ENCODE data around the gene MICA.
"Not testable (repeated sequence)": the region's sequence is repeated elsewhere in the genome, so short reads cannot be mapped to it uniquely, and the experiment has no call there.

MICA gene

GRCh38 chr6:31403283-31404060, at the start of gene MICA:
MICA (plus strand) TSS chr6:31403595; CDS start chr6:31403633, 38 bp downstream.
- DNase-seq (ENCODE audit: low read depth in 3 of 3, low spot score in 1 of 3) = peak; percentile 13 to 52 (median 37)

DNA sequence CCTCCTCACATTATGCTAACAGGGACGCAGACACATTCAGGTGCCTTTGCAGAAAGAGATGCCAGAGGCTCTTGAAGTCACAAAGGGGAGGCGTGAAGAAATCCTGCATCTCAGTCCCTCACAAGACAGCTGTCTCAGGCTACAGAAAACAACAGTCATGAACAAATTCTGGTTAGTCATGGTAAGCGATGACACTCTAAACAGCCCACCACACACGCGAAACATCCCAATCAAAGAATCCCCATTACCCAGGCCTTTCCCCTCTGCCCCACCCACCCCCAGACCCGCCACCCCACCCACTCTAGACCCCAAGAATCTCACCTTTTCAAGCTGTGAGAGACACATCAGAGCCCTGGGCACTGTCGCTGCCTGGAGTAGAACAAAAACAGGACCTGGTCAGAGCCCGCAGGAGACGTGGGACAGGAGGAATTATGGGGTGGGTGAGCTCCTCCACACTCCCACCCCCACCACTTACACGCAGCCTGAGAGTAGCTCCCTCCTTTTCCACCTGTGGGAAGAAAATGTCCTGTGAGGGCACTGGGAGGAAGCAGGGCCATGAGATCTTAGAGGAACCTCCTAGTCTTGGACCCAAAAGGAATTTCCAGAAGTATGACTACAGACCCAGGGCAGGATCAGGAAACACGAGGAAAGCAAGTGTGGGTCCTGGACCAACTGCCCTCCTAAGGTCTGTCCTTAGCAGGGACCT, 49.1 kb upstream of the MICA start:
- no peak for DNase-seq (ENCODE audit: low read depth in 3 of 3, low spot score in 1 of 3)

DNA sequence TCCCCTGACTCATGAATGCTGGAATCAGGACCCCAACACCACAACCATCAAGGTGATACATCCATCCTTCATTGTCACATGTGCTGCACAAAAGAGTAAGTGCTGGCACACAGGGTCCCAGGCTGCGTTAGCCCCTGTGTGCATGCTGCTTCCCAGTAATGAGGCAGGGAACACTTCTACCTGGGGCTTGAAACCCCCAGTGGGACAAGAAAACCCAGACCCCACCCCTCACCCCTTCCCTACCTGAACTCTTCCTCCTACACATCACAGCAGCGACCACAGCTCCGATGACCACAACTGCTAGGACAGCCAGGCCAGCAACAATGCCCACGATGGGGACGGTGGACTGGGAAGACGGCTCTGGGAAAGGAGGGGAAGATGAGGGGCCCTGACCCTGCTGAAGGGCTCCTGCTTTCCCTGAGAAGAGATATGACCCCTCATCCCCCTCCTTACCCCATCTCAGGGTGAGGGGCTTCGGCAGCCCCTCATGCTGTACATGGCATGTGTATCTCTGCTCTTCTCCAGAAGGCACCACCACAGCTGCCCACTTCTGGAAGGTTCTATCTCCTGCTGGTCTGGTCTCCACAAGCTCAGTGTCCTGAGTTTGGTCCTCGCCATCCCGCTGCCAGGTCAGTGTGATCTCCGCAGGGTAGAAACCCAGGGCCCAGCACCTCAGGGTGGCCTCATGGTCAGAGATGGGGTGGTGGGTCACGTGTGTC, 48.4 kb upstream of the MICA start:
- DNase-seq (ENCODE audit: low read depth in 3 of 3, low spot score in 1 of 3) = no peak

GRCh38 chr6:31355583-31355948, 47.8 kb upstream of the MICA start:
- peak in 1 of 3 donors; percentile 3 for DNase-seq (ENCODE audit: low read depth in 3 of 3, low spot score in 1 of 3)

DNA sequence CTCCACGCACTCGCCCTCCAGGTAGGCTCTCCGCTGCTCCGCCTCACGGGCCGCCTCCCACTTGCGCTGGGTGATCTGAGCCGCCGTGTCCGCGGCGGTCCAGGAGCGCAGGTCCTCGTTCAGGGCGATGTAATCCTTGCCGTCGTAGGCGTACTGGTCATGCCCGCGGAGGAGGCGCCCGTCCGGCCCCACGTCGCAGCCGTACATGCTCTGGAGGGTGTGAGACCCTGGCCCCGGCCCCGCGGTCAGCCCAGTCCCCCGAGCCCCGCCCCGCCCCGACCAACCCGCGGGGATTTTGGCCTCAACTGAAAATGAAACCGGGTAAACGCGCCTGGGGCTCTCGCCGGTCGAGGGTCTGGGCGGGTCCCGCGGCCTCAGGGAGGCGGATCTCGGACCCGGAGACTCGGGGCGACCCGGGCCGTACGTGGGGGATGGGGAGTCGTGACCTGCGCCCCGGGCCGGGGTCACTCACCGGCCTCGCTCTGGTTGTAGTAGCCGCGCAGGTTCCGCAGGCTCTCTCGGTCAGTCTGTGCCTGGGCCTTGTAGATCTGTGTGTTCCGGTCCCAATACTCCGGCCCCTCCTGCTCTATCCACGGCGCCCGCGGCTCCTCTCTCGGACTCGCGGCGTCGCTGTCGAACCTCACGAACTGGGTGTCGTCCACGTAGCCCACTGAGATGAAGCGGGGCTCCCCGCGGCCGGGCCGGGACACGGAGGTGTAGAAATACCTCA, 47.0 kb upstream of the MICA start:
- DNase-seq (ENCODE audit: low read depth in 3 of 3, low spot score in 1 of 3) = peak in 2 of 3 donors; percentile 21 to 41

- peak; percentile 52 to 74 (median 56) for DNase-seq (ENCODE audit: low read depth in 3 of 3, low spot score in 1 of 3)
Measured at GRCh38 chr6:31356946-31357466, 46.4 kb upstream of the MICA start, which contains the start of gene HLA-B. HLA-B (minus strand) TSS chr6:31357179; CDS start chr6:31357158, 21 bp downstream.

GRCh38 chr6:31357886-31358285, 45.5 kb upstream of the MICA start:
- DNase-seq (ENCODE audit: low read depth in 3 of 3, low spot score in 1 of 3) = no peak

DNA sequence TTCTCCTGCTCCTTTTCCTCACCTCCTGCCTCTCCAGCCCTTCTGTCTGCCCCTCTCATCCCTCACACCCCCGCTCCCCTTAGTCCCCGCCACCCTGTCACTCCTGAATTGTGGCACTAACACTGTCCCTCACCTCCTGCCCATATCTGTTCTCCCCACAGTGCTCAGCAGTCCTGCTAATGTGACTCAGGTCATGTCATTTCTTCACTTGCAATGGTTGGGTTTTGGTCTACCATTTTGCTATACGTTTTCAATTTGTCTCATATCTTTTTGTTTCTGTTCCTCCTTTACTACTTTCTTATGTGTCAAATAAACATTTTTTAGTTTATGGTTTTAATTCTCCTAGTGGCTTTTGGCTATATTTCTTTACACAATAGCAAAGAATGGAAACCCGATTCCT, 45.1 kb upstream of the MICA start:
- no peak for DNase-seq (ENCODE audit: low read depth in 3 of 3, low spot score in 1 of 3)

DNA sequence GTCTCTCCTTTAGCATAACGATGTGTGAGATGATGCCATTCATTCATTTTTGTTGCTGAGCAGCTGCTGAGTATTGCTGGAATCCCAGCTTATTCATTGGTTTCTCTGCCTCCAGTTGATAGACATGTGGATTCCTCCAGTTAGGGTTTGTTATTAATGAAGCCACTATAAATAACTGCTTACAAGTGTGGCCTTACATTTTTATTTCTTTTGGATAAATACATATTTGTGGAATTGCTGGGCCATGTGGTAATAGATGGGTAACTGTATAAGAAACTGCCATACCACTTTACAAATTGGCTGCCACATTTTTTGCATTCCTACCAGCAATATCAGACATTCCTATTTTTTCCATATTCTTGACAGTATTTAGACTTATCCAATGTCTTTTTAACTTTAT, 43.8 kb upstream of the MICA start:
- no peak for DNase-seq (ENCODE audit: low read depth in 3 of 3, low spot score in 1 of 3)

DNA sequence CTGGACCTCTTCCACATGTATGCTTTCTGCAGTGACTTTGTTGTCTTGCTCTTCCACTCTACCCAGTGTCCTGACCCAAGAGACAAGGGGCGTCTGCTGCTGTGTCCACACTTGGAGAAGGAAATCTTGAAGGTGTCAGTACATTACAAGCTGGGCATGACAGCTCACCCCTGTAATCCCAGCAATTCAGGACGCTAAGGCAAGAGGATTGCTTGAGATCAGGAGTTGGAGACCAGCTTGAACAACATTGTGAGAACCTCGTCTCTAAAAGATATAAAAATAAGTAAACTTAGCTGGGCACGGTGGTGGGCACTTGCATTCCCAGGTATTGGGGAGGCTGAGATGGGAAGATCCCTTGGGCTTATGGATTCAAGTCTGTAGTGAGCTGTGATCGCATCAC, 40.6 kb upstream of the MICA start:
- no peak for DNase-seq (ENCODE audit: low read depth in 3 of 3, low spot score in 1 of 3)

DNA sequence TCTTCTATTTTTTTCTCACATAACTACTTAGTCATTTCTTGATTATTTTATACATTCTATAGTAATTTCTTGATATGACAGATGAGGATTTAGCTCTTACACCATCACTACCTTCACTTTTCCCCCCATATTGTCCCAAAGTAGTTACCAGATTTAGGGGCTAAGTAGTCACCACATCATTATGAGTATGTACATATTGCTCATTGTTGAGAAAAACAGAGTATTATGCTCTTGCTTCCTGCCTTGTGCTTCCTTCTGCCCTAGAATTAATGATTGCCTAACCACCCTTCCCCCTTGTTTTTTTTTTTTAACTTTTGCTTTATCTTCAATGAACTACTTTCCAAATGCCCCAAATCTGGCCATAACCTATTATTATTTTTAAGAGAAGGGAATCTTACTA, 39.6 kb upstream of the MICA start:
- no peak for DNase-seq (ENCODE audit: low read depth in 3 of 3, low spot score in 1 of 3)

DNA sequence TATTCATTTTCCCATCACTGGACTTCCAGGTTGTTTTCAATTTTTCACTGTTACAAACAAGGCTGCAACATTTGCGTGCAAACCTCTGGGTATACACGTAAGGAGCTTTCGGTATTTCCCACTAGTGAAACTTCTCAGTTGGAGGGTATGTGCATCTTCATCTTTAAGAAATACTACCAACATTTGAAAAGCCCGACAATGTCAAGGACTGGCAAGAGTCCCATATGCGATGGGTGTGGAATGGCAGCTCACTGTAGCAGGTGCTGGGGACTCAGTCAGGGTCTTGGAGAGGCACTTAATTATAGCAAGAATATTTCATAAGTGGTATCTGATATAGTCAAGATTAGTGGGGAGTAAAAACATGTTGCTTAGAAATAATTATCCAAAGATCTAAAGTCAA, 37.5 kb upstream of the MICA start:
- no peak for DNase-seq (ENCODE audit: low read depth in 3 of 3, low spot score in 1 of 3)

GRCh38 chr6:31366693-31367470, 36.5 kb upstream of the MICA start:
- peak; percentile 75 to 89 (median 78) for DNase-seq (ENCODE audit: low read depth in 3 of 3, low spot score in 1 of 3)

DNA sequence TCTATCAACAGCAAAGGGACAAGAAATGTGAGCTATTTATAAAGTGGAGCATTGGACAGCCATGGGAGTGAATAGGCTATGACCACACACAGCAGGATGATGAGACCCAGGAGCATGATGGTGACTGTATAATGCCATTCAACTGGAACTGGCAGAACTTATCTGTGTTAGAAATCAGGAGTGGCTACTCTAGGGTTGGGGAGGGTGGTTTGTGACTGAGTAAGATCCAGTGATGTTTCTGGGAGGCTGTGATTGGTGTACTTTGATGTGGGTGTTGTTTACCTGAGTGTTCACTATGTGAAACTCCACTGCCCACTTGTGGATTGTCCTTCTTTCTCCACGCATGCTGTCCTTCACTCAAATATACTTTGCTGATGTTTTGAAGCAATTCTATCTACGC, 34.9 kb upstream of the MICA start:
- no peak for DNase-seq (ENCODE audit: low read depth in 3 of 3, low spot score in 1 of 3)

GRCh38 chr6:31374118-31374517, 29.3 kb upstream of the MICA start:
- DNase-seq (ENCODE audit: low read depth in 3 of 3, low spot score in 1 of 3) = not testable (repeated sequence)

- DNase-seq (ENCODE audit: low read depth in 3 of 3, low spot score in 1 of 3) = no peak
Measured at GRCh38 chr6:31375699-31376098, 27.7 kb upstream of the MICA start.

DNA sequence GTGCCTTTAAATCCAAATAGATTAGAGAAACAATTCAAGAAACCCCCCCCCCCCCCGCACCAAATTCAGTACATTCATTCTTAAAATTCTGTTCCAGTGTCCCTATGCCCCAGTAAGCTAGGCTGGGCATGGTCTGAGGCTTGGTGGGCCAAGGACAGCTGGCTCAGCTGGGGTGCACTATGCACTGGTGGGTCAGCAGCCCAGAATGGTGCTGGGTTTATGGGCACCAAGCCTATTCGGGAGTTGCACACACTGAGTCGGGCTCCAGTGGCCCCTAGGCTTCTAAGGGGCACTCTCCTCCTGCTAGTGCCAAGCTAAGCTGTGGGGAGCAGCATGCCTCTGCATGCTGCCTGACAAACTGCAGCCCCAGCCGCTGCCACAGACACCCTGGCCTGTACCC, 26.4 kb upstream of the MICA start:
- no peak for DNase-seq (ENCODE audit: low read depth in 3 of 3, low spot score in 1 of 3)

DNA sequence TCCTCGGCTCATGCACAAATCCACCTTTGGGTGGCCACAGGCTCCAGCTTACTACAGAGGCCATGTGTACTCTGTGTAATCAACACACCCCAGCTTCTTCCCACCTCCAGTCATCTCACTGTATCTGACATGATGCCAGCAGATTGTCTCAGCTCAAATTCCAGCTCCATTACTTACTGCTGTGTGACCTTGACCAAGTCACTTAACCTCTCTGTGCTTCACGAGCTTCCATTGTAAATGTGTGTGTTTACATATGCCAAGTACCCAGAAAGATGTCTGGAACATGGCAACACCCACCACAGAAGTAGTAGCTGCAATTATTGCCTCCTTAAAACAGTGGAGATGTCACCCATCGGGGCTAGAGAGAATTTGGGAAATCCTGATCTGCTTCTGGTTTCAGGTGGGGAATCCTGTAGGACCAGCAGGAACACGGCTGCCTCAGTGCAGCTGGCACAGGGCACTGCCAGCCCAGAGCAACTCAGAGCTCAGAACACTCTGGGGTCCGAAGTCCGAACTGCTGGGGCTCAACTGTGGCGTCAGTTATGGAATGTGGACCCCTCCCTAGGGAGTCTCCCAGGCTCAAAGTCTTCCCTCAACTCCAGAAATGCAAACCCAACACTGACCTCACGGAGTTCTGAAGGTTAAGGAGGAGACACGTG, 25.2 kb upstream of the MICA start:
- no peak for DNase-seq (ENCODE audit: low read depth in 3 of 3, low spot score in 1 of 3)

GRCh38 chr6:31378721-31379103, 24.7 kb upstream of the MICA start:
- no peak for DNase-seq (ENCODE audit: low read depth in 3 of 3, low spot score in 1 of 3)

- DNase-seq (ENCODE audit: low read depth in 3 of 3, low spot score in 1 of 3) = no peak
Measured at GRCh38 chr6:31379850-31380249, 23.5 kb upstream of the MICA start.
